Activated T-cell treated with anti-CD3 and anti-CD28 coated beads for 48 hours (primary cell): ENCODE data around the gene ANKRD9.

Experiments
- DNase-seq: peaks from one replicate; pipeline ENCODE4 v3.0.0-alpha.2; 2020; ENCODE audit warnings: low read depth

The ANKRD9 gene

DNA sequence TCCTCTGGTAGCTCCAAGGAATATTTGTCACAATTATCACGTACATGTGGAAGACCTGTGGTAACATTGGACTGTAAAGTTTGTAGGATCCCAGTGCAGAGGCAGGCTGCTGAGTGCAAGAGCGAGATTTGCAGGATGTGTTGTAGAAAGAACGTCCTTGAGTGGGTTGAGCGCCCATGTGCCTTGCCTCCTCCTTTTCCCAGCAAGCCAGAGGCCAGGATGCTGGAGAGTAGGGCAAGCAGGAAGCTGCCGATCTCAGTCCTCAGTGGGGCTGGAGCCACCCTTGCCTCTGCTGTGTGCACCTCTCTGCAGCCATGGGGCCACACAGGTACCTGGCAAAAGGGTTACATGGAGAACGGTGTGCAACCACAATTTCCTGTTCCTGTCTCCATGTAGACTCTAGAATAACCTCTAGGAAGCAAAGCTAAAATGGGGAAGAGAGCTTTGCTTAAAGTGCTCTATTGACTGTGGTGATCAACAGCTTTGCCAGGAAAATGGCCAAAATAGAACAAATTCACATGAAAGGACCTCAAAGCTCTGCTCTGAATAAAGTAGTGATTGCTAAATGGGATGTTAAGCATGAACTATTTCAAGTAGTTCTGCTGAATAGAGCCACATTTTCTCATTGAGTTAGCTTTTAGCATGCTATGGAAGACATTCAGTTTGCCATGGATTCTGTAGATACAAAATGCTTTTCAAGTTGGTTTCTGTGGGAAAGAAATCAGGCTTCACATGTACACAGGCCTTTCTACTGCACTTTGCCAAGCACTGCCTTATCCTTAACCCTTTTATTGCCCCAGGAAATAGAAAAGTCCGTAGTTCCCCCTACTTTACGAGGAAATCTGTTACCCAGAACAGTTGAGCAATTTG lies 37.4 kb downstream of the ANKRD9 start:
- no peak for DNase-seq

GRCh38 chr14:102469261-102469660 lies 40.3 kb downstream of the ANKRD9 start:
- DNase-seq = no peak

GRCh38 chr14:102464846-102465341 lies 44.7 kb downstream of the ANKRD9 start:
- no peak for DNase-seq

DNA sequence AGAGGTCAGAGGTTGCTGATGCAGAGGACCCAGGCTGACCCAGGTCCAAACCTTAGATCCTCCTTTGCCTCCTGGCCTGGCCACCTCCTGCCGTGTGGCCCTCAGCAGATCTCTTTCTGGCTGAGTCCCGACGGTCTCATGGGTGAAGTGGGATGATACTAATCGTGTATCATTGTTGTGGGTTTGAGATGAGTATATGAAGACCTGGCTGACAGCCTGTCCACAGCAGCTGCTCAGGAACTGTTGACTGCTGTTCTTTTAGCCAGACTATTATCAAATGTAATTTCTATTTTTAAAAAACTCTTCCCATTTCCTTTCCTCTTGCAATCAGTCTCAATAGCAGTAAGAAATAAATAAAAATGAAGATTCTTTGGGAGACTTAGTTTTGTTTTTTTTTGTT lies 45.6 kb downstream of the ANKRD9 start:
- no peak for DNase-seq

DNA sequence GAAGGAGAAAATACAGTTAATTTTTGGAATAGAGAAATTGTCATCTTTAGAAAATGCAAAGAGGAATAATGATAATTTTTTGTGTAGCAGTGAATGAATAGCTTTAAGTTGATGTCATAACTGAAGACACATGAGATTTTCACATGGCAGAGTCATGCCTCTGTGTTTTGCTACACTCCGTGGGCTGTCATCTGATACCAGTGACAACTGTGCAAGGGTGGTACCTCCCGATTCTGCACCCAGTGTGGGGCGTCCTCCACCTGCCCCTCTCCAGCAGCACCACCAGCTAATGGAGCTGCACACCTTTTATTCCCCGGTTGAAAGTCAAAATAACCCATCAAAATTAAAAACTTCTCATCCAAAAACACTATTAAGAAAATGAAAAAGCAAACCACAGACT lies 47.2 kb downstream of the ANKRD9 start:
- no peak for DNase-seq

- DNase-seq = no peak
Observed at GRCh38 chr14:102461490-102462338, 47.9 kb downstream of the ANKRD9 start.

GRCh38 chr14:102457509-102457908 lies 52.1 kb downstream of the ANKRD9 start:
- DNase-seq = no peak

DNA sequence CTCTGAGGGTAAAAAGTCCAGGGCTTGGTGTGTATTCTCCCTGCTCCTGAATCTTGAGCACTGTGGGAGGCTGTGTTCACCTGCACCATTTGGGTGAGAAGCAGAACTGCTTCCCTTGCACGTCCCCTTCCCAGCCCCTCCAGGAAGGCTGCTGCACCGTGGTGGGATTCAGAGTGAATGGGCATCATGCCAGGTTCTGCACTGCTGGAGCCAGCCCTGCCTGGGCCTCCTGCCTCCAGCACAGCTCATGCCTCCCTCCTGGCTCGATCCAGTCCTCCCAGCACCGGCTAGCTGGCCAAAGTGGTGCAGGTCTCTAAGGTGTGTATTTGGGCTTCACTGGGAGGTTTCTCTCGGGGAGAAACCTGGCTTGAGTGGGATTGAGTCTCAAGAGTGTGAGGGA lies 54.9 kb downstream of the ANKRD9 start:
- DNase-seq = no peak

DNA sequence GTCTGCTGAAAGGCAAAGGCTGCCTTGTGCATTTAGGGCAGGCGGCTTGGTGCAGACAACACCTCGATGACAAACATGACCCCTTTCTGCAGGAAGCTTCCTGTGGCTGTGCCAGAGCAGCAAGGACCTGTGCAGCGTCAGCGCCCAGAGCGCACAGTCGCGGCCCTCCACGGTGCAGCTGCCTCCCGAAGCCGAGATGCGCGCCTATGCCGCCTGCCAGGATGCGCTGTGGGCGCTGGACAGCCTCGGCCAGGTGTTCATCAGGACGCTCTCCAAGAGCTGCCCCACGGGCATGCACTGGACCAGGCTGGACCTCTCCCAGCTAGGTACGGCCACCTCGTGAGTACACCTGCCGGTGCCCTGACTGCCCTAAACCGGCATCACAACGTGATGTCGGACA lies 57.3 kb downstream of the ANKRD9 start:
- no peak for DNase-seq
